GM13976 (cell line): ENCODE data around the gene SCN1A.

ENCODE experiments used
- DNase-seq: peaks from one replicate; pipeline ENCODE4 v3.0.0; 2012; ENCODE audit warnings: low spot score
- CTCF ChIP-seq: IDR thresholded peaks from 2 replicates; pipeline ENCODE4 v1.5.1; 2012; ENCODE audit warnings: borderline replicate concordance, mild to moderate bottlenecking; ENCODE audit not compliant: insufficient read depth; ENCODE audit errors: extremely low read depth, missing control alignments, control extremely low read depth
- in situ Hi-C: fragments of 300-500 bp; cut with MboI; formaldehyde crosslinking; loops from one replicate; pipeline ENCODE4 v1.12.0; 2022; ENCODE audit warnings: low sequenced_read_pairs, mixed read lengths, inconsistent platforms; ENCODE audit not compliant: unreplicated experiment

The SCN1A gene

DNA sequence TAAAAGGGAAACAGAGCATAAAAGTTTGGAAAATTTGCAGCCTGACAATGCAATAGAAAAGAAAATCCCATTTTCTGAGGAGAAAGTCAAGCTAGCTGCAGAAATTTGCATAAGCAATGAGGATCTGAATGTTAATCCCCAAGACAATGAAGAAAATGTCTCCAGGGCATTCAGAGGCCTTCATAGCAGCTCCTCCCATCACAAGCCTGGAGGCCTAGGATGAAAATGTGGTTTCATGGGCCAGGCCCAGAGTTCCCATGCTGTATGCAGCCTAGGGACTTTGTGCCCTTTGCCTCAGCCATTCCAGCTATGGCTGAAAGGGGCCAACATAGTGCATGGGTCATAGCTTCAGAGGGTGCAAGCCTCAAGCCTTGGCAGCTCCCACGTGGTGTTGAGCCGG lies 10.3 kb upstream of the SCN1A start:
- in situ Hi-C loops: no loop called here
- no peak for DNase-seq
- no peak for TF ChIP-seq CTCF

- in situ Hi-C loops: no loop called here
- TF ChIP-seq CTCF: no peak
- no peak for DNase-seq
Measured at GRCh38 chr2:166137331-166137730, 9.5 kb upstream of the SCN1A start.

DNA sequence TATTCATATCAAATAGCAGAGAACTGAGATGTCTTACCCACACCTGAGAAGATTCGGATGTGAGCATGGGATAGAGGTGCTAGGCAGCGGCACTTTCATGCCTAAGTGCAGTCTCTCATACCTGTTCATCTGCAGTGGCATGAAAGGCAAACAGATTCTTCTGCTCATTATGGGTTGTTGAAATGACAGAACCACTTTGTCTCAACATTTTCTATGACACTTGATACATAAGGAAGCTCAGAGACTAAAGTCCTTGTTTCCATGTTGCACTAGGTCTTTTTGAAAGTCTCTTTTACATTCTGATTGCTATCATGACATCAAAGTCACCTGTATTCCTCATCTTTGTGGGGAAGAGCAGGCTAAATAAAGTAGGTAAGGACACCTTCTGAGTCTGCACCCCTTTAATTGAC lies 8.0 kb upstream of the SCN1A start:
- DNase-seq: no peak
- in situ Hi-C loops: no loop called here
- TF ChIP-seq CTCF: no peak

- TF ChIP-seq CTCF: no peak
- in situ Hi-C loops: no loop called here
- no peak for DNase-seq
Measured at GRCh38 chr2:166135152-166135848, 7.5 kb upstream of the SCN1A start.

GRCh38 chr2:166134252-166135151 lies 6.7 kb upstream of the SCN1A start:
- in situ Hi-C loops: no loop called here
- TF ChIP-seq CTCF: no peak
- no peak for DNase-seq

DNA sequence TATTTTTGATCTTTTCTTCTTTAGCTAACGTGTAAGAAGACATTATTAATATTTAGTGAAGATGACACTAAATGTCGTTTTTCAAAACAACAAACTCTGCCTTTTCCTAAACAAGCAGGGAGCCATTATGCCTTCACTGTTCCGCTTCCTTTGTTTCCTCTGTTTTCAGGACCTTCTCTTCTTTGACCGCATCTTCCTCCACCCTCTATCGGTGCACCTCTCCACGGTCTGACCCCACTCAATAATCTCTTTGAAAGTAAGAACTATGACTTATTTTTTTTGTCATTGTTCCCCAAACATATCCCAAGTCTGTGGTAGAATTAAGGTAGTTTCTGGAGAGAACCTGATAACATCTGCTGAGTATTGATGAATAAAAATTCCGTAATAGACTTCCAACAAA lies 5.8 kb upstream of the SCN1A start:
- no peak for DNase-seq
- in situ Hi-C loops: no loop called here
- no peak for TF ChIP-seq CTCF
